Measurements from ENCODE around the gene OFD1. TPM values are rescaled to one million over a fixed set of nuclear protein-coding genes. Genes with fewer than 3 reads are reported as not detected.
"Not testable (repeated sequence)": the region's sequence is repeated elsewhere in the genome, so short reads cannot be mapped to it uniquely, and the experiment has no call there.

The OFD1 gene
- total RNA-seq, 1 experiment from 2014 or later: 44.8 TPM

GRCh38 chrX:13721371-13721770, 13.2 kb upstream of the OFD1 start:
- BruUV-seq (replicated peaks): no TSS peak

DNA sequence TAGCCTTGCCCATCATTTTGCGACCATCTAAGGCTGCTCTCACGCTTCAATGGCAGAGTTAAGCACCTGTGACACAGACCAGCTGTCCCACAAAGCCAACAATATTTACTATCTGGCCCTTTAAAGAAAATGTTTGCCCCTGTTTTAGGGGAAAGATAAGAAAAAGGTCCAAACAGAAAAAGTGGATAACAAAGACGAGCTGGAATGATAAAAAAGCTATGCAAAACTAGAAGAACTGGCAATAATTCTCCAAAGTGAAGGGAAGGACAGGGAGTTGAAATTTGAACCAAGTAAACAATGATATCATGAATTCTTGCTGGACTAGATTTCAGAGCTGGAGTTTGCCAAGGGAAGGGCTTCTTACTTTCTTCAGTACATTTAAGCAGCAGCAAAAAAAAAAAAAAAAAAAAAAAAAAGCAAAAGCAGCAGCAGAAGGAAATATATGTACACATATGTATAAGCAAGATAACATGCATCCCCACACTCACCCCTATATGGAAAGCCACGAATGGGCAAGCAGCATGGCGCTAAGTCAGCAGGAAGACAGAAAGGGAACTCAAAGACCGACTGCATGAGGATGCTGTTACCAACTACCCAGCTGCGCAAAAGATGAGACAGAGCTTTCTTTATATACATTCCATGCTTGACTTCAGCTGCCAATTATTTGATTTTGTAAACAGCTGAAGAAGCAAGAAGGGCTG, 12.6 kb upstream of the OFD1 start:
- no peaks in the 10 kb centered on the region for H3K4me1 Mint-ChIP-seq (ENCODE audit: insufficient read depth, unreplicated experiment)
- no TSS peak for BruUV-seq (replicated peaks)
- intact Hi-C loops (cut with micrococcal nuclease): no loop called here
- CTCF ChIA-PET: interaction anchor here (0.7 to 1.1 kb wide), 4 partner anchors 24 to 908 kb away, joined by 3 to 4 read pairs (median 4); no protein-coding TSS in a partner anchor
- no peak overlapping the region for H3K27ac Mint-ChIP-seq (ENCODE audit: low read depth, unreplicated experiment)
- H3K27me3 Mint-ChIP-seq (ENCODE audit: insufficient read depth, unreplicated experiment): no peaks in the 10 kb centered on the region
- no peak for DNase-seq (ENCODE audit: unreplicated experiment)
- H3K36me3 Mint-ChIP-seq (ENCODE audit: insufficient read depth, unreplicated experiment): peaks cover 45% of the 10 kb centered on the region
- H3K9me3 Mint-ChIP-seq (ENCODE audit: unreplicated experiment): no peaks in the 10 kb centered on the region
- POLR2A ChIA-PET: interaction anchor here (0.7 to 1.7 kb wide), 5 partner anchors 12 to 66 kb away, joined by 3 to 7 read pairs (median 3); partner anchors contain the start of genes OFD1 and TRAPPC2
- H3K4me3 Mint-ChIP-seq (ENCODE audit: unreplicated experiment): no peak overlapping the region
- no peak for TF ChIP-seq CTCF (IDR thresholded peaks at IDR 0.05; ENCODE audit: unreplicated experiment)

More at GRCh38 chrX:13721371-13721770, 13.2 kb upstream of the OFD1 start:
- H3K9me3 Mint-ChIP-seq (ENCODE audit: unreplicated experiment): no peaks in the 10 kb centered on the region
- intact Hi-C loops (cut with micrococcal nuclease): no loop called here
- POLR2A ChIA-PET: interaction anchor here (1.0 to 1.7 kb wide), 3 partner anchors 12 to 28 kb away, joined by 3 to 7 read pairs (median 3); partner anchors contain the start of genes OFD1 and TRAPPC2
- H3K27me3 Mint-ChIP-seq (ENCODE audit: insufficient read depth, unreplicated experiment): no peaks in the 10 kb centered on the region
- no peak overlapping the region for H3K4me3 Mint-ChIP-seq (ENCODE audit: unreplicated experiment)
- no peaks in the 10 kb centered on the region for H3K4me1 Mint-ChIP-seq (ENCODE audit: insufficient read depth, unreplicated experiment)
- no peak for DNase-seq (ENCODE audit: unreplicated experiment)
- CTCF ChIA-PET: interaction anchor here (0.6 kb wide), 2 partner anchors 26 to 74 kb away, joined by 3 to 4 read pairs; no protein-coding TSS in a partner anchor
- peaks cover 45% of the 10 kb centered on the region for H3K36me3 Mint-ChIP-seq (ENCODE audit: insufficient read depth, unreplicated experiment)
- no peak overlapping the region for H3K27ac Mint-ChIP-seq (ENCODE audit: low read depth, unreplicated experiment)
- TF ChIP-seq CTCF (IDR thresholded peaks at IDR 0.05; ENCODE audit: unreplicated experiment): no peak

- ChIA-PET CTCF (interaction anchor here (0.5 kb wide), 1 partner anchor 78 kb away, joined by 3 read pairs; no protein-coding TSS in a partner anchor), POLR2A (interaction anchor here (1.1 to 1.2 kb wide), 2 partner anchors 9 to 10 kb away, joined by 3 to 6 read pairs; partner anchors contain the start of genes OFD1 and TRAPPC2)
- H3K4me1 Mint-ChIP-seq (ENCODE audit: insufficient read depth, unreplicated experiment); H3K27me3 Mint-ChIP-seq (ENCODE audit: insufficient read depth, unreplicated experiment); H3K27ac Mint-ChIP-seq (ENCODE audit: low read depth, unreplicated experiment); BruUV-seq (replicated peaks); DNase-seq (ENCODE audit: unreplicated experiment); H3K9me3 Mint-ChIP-seq (ENCODE audit: unreplicated experiment); H3K4me3 Mint-ChIP-seq (ENCODE audit: unreplicated experiment); intact Hi-C loops (cut with micrococcal nuclease): not testable (repeated sequence)
- peaks cover 40% of the 10 kb centered on the region for H3K36me3 Mint-ChIP-seq (ENCODE audit: insufficient read depth, unreplicated experiment)
Observed at GRCh38 chrX:13724878-13725277, 9.7 kb upstream of the OFD1 start.

- BruUV-seq (replicated peaks); DNase-seq (ENCODE audit: unreplicated experiment); H3K4me1 Mint-ChIP-seq (ENCODE audit: insufficient read depth, unreplicated experiment); H3K9me3 Mint-ChIP-seq (ENCODE audit: unreplicated experiment); H3K27ac Mint-ChIP-seq (ENCODE audit: low read depth, unreplicated experiment); intact Hi-C loops (cut with micrococcal nuclease); H3K27me3 Mint-ChIP-seq (ENCODE audit: insufficient read depth, unreplicated experiment); CTCF ChIA-PET; POLR2A ChIA-PET; H3K4me3 Mint-ChIP-seq (ENCODE audit: unreplicated experiment): not testable (repeated sequence)
- H3K36me3 Mint-ChIP-seq (ENCODE audit: insufficient read depth, unreplicated experiment): peaks cover 40% of the 10 kb centered on the region
Observed at GRCh38 chrX:13726583-13726982, 8.0 kb upstream of the OFD1 start.

DNA sequence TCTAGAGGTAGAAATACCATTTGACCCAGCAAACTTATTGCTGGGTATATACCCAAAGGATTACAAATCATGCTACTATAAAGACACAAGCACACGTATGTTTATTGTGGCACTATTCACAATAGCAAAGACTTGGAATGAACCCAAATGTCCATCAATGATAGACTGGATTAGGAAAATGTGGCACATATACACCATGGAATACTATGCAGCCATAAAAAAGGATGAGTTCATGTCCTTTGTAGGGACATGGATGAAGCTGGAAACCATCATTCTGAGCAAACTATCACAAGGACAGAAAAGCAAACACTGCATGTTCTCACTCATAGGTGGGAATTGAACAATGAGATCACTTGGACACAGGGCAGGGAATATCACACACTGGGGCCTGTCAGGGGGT, 4.0 kb upstream of the OFD1 start:
- H3K27ac Mint-ChIP-seq (ENCODE audit: low read depth, unreplicated experiment); H3K27me3 Mint-ChIP-seq (ENCODE audit: insufficient read depth, unreplicated experiment); POLR2A ChIA-PET; H3K9me3 Mint-ChIP-seq (ENCODE audit: unreplicated experiment); DNase-seq (ENCODE audit: unreplicated experiment); intact Hi-C loops (cut with micrococcal nuclease); BruUV-seq (replicated peaks); H3K4me3 Mint-ChIP-seq (ENCODE audit: unreplicated experiment); CTCF ChIA-PET: not testable (repeated sequence)
- Mint-ChIP-seq H3K4me1 (ENCODE audit: insufficient read depth, unreplicated experiment) (peaks cover 17% of the 10 kb centered on the region), H3K36me3 (ENCODE audit: insufficient read depth, unreplicated experiment) (peaks cover 29% of the 10 kb centered on the region)

All from MCF 10A (cell line).